GM13977 (cell line): Measurements from ENCODE around the gene SPATA12.
A peak's percentile ranks its signal among the peaks of the same experiment; 100 is the strongest.

Experiments
- DNase-seq: peaks from one replicate; pipeline ENCODE4 v3.0.0; 2012; ENCODE audit warnings: low spot score
- CTCF ChIP-seq: IDR thresholded peaks from 2 replicates; pipeline ENCODE4 v1.5.1; 2012; ENCODE audit warnings: mild to moderate bottlenecking, control low read depth; ENCODE audit not compliant: insufficient read depth; ENCODE audit errors: extremely low read depth, missing control alignments
- in situ Hi-C: fragments of 300-500 bp; cut with MboI; formaldehyde crosslinking; loops from one replicate; pipeline ENCODE4 v1.12.0; 2022; ENCODE audit warnings: low sequenced_read_pairs, low pct_unique_long_range_greater_than_20kb, mixed read lengths, inconsistent platforms; ENCODE audit not compliant: unreplicated experiment

SPATA12 gene

DNA sequence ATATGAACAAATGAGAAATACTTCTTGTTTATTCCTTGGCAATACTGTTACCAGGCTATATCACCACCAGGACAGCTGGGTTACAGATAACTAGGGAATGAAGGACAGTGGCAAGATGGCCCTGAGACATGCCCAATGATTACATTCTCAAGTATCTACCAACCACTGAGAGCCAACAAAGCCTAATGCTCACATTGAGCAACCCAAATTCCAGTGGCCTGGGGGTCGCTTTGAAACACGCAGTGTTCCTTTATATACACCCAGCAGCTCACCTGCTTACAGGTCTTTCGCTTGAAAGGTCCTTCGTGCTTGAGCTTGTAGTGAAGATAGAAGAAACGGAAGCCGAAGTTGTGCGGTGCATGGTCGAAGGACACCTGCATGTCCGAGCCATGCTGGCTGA lies 45.1 kb downstream of the SPATA12 start:
- DNase-seq, result no peak
- in situ Hi-C loops, result no loop called here
- TF ChIP-seq CTCF, result no peak

DNA sequence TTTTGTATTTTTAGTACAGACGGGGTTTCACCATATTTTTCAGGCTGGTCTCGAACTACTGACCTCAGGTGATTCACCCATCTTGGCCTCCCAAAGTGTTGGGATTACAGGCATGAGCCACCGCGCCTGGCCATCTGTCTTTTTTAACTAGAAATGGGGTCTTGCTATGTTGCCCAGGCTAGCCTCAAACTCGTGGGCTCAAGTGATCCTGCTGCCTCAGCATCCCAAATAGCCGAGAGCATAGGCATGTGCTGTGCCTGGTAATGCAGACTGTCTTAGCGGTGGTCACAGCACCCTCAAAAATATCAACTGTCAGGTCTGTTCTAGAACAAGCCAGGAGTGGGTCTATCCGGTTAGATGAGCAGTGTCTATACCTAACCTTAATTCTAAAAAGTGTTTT lies 48.2 kb downstream of the SPATA12 start:
- in situ Hi-C loops, result no loop called here
- no peak for TF ChIP-seq CTCF
- no peak for DNase-seq

DNA sequence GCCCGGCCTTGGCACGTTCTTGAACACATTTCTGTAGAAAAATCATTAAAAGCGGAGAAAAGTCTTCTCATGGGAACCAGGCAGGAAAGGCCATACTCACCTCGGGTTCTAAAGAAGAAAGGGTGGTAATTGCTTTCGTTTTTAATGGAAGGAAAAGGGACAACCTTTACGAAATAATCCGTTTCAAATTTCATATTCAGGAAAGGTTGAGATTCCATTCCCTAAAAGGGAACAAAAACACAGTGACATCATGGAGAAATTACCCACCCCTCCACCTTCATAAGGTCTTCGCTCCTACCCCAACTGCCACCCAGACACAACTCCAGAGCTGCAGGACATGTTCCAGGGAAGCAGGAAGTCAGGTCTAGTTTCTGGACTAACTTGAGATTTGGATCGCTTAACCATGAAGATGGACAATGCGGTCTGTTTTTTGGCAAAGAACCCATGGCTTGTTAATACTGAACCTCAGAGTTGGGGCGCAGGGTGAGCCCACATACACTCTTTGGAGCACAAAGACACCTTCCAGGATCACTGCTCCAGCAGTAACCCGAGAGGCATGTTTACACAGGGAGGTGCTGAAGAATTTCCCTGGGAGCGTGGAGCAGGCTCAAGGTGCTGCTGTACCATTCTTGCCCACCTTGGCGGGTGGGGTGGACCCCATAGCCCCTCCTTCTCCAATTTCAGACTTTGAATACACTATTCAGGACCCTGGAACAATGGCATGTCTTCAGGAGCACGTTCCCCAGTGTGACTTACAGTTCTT lies 49.2 kb downstream of the SPATA12 start:
- in situ Hi-C loops, result no loop called here
- no peak for DNase-seq
- no peak for TF ChIP-seq CTCF

DNA sequence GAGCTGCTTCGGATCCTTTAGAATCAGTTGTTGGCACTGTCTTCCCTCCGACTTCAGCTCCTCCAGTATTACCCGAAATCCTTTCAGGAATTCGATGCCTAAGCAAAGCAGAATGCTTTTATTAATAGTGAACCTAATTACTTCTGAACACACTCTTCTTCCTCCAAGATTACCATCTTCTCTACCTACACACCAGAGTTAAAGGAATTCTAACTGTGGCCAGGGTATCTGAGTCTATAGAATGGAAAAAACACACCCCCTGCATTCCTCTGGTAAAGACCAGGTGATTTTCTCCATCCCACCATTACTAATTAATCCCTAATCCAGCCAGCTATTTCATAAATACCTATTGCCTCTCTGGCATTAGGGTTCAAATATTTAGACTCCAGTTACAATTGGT lies 49.8 kb downstream of the SPATA12 start:
- TF ChIP-seq CTCF, result no peak
- no peak for DNase-seq
- in situ Hi-C loops, result no loop called here

- DNase-seq, result no peak
- in situ Hi-C loops, result no loop called here
Measured at GRCh38 chr3:57110798-57111197, 50.3 kb downstream of the SPATA12 start.

GRCh38 chr3:57112206-57112605 lies 51.7 kb downstream of the SPATA12 start:
- in situ Hi-C loops, result no loop called here
- DNase-seq, result no peak

More at GRCh38 chr3:57110798-57111197, 50.3 kb downstream of the SPATA12 start:
- no peak for TF ChIP-seq CTCF

More at GRCh38 chr3:57112206-57112605, 51.7 kb downstream of the SPATA12 start:
- TF ChIP-seq CTCF, result peak; percentile 23
